Mucosa of rectum (tissue), 2 donors: ENCODE measurements around the gene SLC30A1.

Experiments
- H3K27ac ChIP-seq, 2 donors: one replicate each; pipeline ENCODE4 v1.7.0; 2013; ENCODE audit warnings: inconsistent platforms in 2 of 2, low read depth in 2 of 2, low read length in 2 of 2
- H3K27me3 ChIP-seq, 2 donors: one replicate each; pipeline ENCODE4 v1.7.0; 2013; ENCODE audit warnings: low read length in 2 of 2; ENCODE audit not compliant: control insufficient read depth in 2 of 2, insufficient read depth in 2 of 2
- H3K36me3 ChIP-seq, 2 donors: one replicate each; pipeline ENCODE4 v1.7.0; 2013; ENCODE audit warnings: low read length in 2 of 2; ENCODE audit not compliant: control insufficient read depth in 2 of 2, insufficient read depth in 2 of 2
- H3K4me1 ChIP-seq, 2 donors: one replicate each; pipeline ENCODE4 v1.7.0; 2013; ENCODE audit warnings: low read length in 2 of 2, mild to moderate bottlenecking in 1 of 2; ENCODE audit not compliant: control insufficient read depth in 2 of 2, insufficient read depth in 2 of 2
- H3K4me3 ChIP-seq, 2 donors: one replicate each; pipeline ENCODE4 v1.7.0; 2013; ENCODE audit warnings: low read length in 2 of 2
- H3K9ac ChIP-seq, 2 donors: one replicate each; pipeline ENCODE4 v1.7.0; 2013; ENCODE audit warnings: low read length in 2 of 2, low read depth in 1 of 2, mild to moderate bottlenecking in 1 of 2
- H3K9me3 ChIP-seq, 2 donors: one replicate each; pipeline ENCODE4 v1.7.0; 2013; ENCODE audit warnings: low read length in 2 of 2; ENCODE audit not compliant: control insufficient read depth in 2 of 2
- donor health status: healthy.
- donor health status: Normal muscosa, but diverticular disease.

SLC30A1 gene

GRCh38 chr1:211616965-211617297 lies 38.0 kb upstream of the SLC30A1 start:
- peaks cover 4 to 8% of the 10 kb centered on the region in 2 donors for H3K4me1 ChIP-seq
- H3K9ac ChIP-seq: no peak overlapping the region
- no peaks in the 10 kb centered on the region for H3K27me3 ChIP-seq
- no peaks in the 10 kb centered on the region for H3K9me3 ChIP-seq
- no peak overlapping the region for H3K4me3 ChIP-seq
- H3K36me3 ChIP-seq: no peaks in the 10 kb centered on the region
- H3K27ac ChIP-seq: no peak overlapping the region

DNA sequence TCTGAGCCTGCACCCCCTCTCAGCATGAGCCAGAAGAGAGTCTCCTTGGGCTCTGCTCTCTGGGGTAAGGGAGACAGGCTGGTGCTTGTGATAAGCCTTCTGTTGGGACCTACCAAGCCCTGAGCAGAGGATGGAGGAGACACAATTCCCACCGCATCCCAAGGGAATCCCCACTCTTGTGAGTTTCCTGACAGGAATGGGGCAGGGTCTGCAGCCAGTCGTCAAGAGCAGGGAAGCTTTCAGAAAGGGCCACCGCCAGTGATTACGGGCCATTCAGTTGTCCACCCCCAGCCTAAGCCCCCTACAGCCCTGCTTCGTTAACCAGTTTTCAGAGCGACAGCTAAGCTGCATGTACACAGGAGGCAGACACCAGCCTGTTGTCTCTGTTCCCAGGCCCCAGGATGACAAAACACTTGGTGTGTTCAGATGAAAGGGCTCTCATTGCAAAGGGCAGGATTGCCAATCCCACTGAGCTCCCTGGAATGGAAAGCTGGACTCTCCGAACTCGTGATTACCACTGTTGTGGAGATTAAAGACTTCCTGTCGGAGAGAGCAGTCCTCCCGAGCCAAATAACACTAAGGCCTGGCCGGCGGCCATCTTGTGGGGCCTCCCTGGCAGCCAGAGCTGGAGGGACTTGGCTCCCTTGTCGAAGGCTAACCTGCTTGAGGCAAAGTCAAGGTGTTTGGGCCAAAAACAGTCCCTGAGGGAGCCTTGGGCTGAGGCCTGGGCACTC lies 37.4 kb upstream of the SLC30A1 start:
- Histone ChIP-seq H3K4me3 (no peak overlapping the region), H3K9me3 (no peaks in the 10 kb centered on the region), H3K36me3 (no peaks in the 10 kb centered on the region), H3K27me3 (no peaks in the 10 kb centered on the region), H3K27ac (no peak overlapping the region), H3K4me1 (peaks cover 4 to 8% of the 10 kb centered on the region in 2 donors), H3K9ac (no peak overlapping the region)

- Histone ChIP-seq H3K4me3 (no peak overlapping the region), H3K36me3 (no peaks in the 10 kb centered on the region), H3K9me3 (no peaks in the 10 kb centered on the region), H3K27me3 (no peaks in the 10 kb centered on the region), H3K4me1 (peaks cover 4 to 8% of the 10 kb centered on the region in 2 donors), H3K9ac (no peak overlapping the region), H3K27ac (no peak overlapping the region)
Observed at GRCh38 chr1:211614615-211615014, 35.7 kb upstream of the SLC30A1 start.

- Histone ChIP-seq H3K9ac (no peak overlapping the region), H3K9me3 (no peaks in the 10 kb centered on the region), H3K4me3 (no peak overlapping the region), H3K27me3 (no peaks in the 10 kb centered on the region), H3K4me1 (peaks cover 4 to 8% of the 10 kb centered on the region in 2 donors), H3K36me3 (no peaks in the 10 kb centered on the region), H3K27ac (no peak overlapping the region)
Observed at GRCh38 chr1:211613951-211614350, 35.0 kb upstream of the SLC30A1 start.

- no peaks in the 10 kb centered on the region for H3K9me3 ChIP-seq
- peak overlapping the region in 1 of 2 donors; percentile 32 for H3K27ac ChIP-seq
- H3K9ac ChIP-seq: no peak overlapping the region
- H3K27me3 ChIP-seq: no peaks in the 10 kb centered on the region
- H3K4me3 ChIP-seq: no peak overlapping the region
- H3K36me3 ChIP-seq: no peaks in the 10 kb centered on the region
- H3K4me1 ChIP-seq: peaks cover 6 to 9% of the 10 kb centered on the region in 2 donors
Observed at GRCh38 chr1:211613108-211613947, 34.4 kb upstream of the SLC30A1 start.

DNA sequence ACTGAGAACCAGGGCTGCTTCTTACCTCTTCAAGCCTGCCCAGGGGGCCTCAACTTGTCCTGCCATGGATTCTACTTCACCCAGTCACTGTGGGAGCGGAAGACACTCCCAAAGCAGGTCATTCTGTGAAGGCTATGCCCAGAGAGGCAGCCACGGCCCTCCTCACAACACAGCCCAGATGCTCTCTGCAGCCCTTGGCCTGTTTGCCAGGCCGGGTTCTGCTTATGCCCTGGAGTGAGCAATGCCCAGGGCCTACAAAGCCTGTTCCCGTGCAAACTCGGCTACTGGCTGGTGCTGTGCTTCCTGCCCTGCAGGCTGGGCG lies 33.8 kb upstream of the SLC30A1 start:
- Histone ChIP-seq H3K4me3 (no peak overlapping the region), H3K9ac (no peak overlapping the region), H3K27me3 (no peaks in the 10 kb centered on the region), H3K27ac (peak overlapping the region in 1 of 2 donors; percentile 32), H3K4me1 (peaks cover 8 to 14% of the 10 kb centered on the region in 2 donors), H3K9me3 (no peaks in the 10 kb centered on the region), H3K36me3 (no peaks in the 10 kb centered on the region)

- H3K4me1 ChIP-seq: peaks cover 8 to 14% of the 10 kb centered on the region in 2 donors
- H3K36me3 ChIP-seq: no peaks in the 10 kb centered on the region
- no peak overlapping the region for H3K9ac ChIP-seq
- no peaks in the 10 kb centered on the region for H3K27me3 ChIP-seq
- no peak overlapping the region for H3K27ac ChIP-seq
- no peaks in the 10 kb centered on the region for H3K9me3 ChIP-seq
- no peak overlapping the region for H3K4me3 ChIP-seq
Observed at GRCh38 chr1:211611818-211612217, 32.9 kb upstream of the SLC30A1 start.

DNA sequence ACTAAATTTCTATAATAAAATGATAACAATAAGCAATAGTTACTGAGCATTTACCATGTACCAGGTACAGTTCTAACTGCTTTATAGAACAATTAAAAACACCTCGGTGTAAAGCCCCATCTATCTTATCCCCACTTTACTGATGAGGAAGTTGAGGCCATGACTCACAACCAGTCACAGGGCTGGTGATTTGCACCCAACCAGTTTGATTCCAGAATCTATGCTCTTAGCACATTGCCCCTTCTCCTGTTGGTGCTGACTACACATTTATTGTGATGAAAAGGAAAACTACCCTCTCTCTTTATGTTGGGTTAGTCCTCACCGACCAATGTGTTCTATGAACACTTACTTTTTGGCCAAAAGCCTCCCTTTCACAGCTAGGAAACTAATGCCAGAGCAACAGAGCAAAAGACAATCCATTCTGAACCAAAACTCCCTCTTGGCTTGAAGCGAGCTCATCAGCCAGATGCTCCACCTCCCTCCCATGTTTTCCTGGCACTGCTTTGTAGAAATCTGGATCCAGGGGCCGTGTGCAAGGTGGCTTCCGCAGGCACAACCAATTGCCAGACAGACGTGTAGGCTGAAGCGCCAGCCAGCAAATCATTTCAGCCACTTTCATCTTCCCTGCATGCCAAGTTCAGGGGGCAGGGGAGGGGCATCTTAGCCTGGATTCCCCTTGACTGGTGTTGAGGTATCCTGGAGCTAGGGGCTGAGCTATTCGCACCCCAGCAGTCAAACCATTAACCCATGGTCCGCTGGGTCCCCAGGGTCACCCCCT lies 32.0 kb upstream of the SLC30A1 start:
- no peak overlapping the region for H3K27ac ChIP-seq

GRCh38 chr1:211609120-211610024 lies 30.4 kb upstream of the SLC30A1 start:
- no peak overlapping the region for H3K27ac ChIP-seq
- H3K36me3 ChIP-seq: no peaks in the 10 kb centered on the region
- H3K4me3 ChIP-seq: no peak overlapping the region
- peaks cover 8 to 14% of the 10 kb centered on the region in 2 donors for H3K4me1 ChIP-seq
- H3K9me3 ChIP-seq: no peaks in the 10 kb centered on the region
- H3K27me3 ChIP-seq: no peaks in the 10 kb centered on the region
- H3K9ac ChIP-seq: no peak overlapping the region

More for the DNA sequence above, 32.0 kb upstream of the SLC30A1 start:
- H3K27me3 ChIP-seq: no peaks in the 10 kb centered on the region
- H3K9me3 ChIP-seq: no peaks in the 10 kb centered on the region
- no peak overlapping the region for H3K9ac ChIP-seq
- no peaks in the 10 kb centered on the region for H3K36me3 ChIP-seq
- H3K4me3 ChIP-seq: no peak overlapping the region
- peaks cover 8 to 14% of the 10 kb centered on the region in 2 donors for H3K4me1 ChIP-seq
